ENCODE measurements around the gene GCLM. TPM values are rescaled to one million over a fixed set of nuclear protein-coding genes. Genes with fewer than 3 reads are reported as not detected.
A peak's percentile ranks its signal among the peaks of the same experiment; 100 is the strongest.

The GCLM gene
- total and polyA plus RNA-seq, 9 of the 15 experiments (the other 6 are each of a cell fraction or from before 2014, with no cell fraction given), result 9.3 to 71.6 (median 24.5) TPM

DNA sequence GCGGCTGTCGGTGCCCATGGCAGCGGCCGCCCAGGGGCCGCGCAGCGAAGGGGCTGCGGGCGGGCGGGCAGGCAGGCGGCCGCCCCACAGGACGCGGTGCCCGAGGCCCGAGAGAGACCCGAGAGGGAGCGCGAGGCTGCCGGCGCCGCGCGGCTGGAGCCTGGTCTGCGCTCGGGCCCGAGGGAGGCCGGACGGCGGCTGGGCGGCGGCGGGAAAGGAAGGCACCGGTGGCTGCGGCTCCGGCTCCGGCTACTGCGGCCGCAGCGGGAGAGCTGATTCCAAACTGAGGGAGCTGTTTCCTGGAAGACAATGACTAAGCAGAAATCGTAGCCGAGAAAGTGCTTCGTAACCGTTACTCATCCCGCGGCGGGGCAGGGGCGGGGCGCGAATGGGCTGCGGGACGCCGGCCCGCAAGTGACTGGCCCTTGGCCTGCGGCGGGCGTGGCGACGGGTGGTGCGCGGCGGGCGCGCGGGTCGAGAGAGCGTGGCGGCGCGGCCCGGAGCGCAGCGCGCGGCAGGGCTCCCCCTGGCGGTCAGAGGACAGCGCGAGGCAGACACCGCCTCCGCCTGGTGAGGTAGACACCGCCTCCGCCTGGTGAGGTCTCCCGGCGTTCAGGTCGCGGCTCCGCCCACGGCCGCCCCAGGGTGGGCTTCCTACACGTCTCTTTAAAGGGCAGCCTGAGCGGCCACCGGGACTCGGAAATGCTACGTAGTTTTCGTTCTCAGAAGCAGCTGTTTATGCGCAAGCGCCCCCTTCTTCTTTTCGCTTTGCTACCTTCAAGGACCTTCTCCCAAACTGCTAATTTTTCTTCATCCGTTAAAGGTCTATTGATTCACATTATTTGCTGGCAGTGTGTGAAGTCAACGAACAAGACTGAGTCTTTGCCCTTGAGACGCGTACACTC is at the start of gene GCLM (continued):
- TF ChIP-seq, protein P1, sequence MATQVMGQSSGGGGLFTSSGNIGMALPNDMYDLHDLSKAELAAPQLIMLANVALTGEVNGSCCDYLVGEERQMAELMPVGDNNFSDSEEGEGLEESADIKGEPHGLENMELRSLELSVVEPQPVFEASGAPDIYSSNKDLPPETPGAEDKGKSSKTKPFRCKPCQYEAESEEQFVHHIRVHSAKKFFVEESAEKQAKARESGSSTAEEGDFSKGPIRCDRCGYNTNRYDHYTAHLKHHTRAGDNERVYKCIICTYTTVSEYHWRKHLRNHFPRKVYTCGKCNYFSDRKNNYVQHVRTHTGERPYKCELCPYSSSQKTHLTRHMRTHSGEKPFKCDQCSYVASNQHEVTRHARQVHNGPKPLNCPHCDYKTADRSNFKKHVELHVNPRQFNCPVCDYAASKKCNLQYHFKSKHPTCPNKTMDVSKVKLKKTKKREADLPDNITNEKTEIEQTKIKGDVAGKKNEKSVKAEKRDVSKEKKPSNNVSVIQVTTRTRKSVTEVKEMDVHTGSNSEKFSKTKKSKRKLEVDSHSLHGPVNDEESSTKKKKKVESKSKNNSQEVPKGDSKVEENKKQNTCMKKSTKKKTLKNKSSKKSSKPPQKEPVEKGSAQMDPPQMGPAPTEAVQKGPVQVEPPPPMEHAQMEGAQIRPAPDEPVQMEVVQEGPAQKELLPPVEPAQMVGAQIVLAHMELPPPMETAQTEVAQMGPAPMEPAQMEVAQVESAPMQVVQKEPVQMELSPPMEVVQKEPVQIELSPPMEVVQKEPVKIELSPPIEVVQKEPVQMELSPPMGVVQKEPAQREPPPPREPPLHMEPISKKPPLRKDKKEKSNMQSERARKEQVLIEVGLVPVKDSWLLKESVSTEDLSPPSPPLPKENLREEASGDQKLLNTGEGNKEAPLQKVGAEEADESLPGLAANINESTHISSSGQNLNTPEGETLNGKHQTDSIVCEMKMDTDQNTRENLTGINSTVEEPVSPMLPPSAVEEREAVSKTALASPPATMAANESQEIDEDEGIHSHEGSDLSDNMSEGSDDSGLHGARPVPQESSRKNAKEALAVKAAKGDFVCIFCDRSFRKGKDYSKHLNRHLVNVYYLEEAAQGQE (IDR thresholded peaks at IDR 0.05; ENCODE audit: borderline replicate concordance), result peak; percentile 47; the same call in 1 of the 2 replicates
- TF ChIP-seq, protein P1 (CRISPR knock-in tag; IDR thresholded peaks at IDR 0.05; ENCODE audit: low read depth), result no peak
- peak; percentile 77 for TF ChIP-seq POLR2A (conservative IDR thresholded peaks at IDR 0.05)
- TF ChIP-seq ARID1B (IDR thresholded peaks at IDR 0.05), result peak; percentile 78
- TF ChIP-seq CHD4 (IDR thresholded peaks at IDR 0.05; ENCODE audit: insufficient read depth, insufficient replicate concordance, low read depth, low read length, poor library complexity, severe bottlenecking), result no peak
- peak; percentile 95 for TF ChIP-seq POLR2G (IDR thresholded peaks at IDR 0.05; ENCODE audit: low read depth, low read length)
- TF ChIP-seq, protein P2, sequence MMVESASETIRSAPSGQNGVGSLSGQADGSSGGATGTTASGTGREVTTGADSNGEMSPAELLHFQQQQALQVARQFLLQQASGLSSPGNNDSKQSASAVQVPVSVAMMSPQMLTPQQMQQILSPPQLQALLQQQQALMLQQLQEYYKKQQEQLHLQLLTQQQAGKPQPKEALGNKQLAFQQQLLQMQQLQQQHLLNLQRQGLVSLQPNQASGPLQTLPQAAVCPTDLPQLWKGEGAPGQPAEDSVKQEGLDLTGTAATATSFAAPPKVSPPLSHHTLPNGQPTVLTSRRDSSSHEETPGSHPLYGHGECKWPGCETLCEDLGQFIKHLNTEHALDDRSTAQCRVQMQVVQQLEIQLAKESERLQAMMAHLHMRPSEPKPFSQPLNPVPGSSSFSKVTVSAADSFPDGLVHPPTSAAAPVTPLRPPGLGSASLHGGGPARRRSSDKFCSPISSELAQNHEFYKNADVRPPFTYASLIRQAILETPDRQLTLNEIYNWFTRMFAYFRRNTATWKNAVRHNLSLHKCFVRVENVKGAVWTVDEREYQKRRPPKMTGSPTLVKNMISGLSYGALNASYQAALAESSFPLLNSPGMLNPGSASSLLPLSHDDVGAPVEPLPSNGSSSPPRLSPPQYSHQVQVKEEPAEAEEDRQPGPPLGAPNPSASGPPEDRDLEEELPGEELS (CRISPR knock-in tag; IDR thresholded peaks at IDR 0.05; ENCODE audit: borderline replicate concordance), result no peak
- peak; percentile 60 to 74; a peak in 3 of 4 replicates for TF ChIP-seq MAZ (CRISPR knock-in tag; conservative IDR thresholded peaks at IDR 0.05 in 1 of 2, IDR thresholded peaks at IDR 0.05 in 1 of 2)
- TF ChIP-seq GTF2E2 (tag; IDR thresholded peaks at IDR 0.05), result peak; percentile 65; the same call in 1 of the 2 replicates
- TF ChIP-seq, protein P3, sequence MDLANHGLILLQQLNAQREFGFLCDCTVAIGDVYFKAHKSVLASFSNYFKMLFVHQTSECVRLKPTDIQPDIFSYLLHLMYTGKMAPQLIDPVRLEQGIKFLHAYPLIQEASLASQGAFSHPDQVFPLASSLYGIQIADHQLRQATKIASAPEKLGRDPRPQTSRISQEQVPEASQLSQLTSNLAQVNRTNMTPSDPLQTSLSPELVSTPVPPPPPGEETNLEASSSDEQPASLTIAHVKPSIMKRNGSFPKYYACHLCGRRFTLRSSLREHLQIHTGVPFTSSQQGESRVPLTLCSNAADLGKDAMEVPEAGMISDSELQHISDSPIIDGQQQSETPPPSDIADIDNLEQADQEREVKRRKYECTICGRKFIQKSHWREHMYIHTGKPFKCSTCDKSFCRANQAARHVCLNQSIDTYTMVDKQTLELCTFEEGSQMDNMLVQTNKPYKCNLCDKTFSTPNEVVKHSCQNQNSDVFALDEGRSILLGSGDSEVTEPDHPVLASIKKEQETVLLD (IDR thresholded peaks at IDR 0.05), result no peak
- TF ChIP-seq MEF2D (tag; conservative IDR thresholded peaks at IDR 0.05; ENCODE audit: low read depth), result no peak
- TF ChIP-seq TCF3 (CRISPR knock-in tag; IDR thresholded peaks at IDR 0.05), result peak; percentile 40
- TF ChIP-seq NRF1 (conservative IDR thresholded peaks at IDR 0.05 in 1 of 2, IDR thresholded peaks at IDR 0.05 in 1 of 2), result peak; percentile 71 to 83
- no peak for TF ChIP-seq NCOA2 (IDR thresholded peaks at IDR 0.05; ENCODE audit: partially characterized antibody in 2 of 2)

All from K562 (cell line).